Mesenchymal stem cell (in vitro differentiated cells and primary cell): ENCODE measurements around the gene AKAP13.

Source experiments
- DNase-seq: peaks from one replicate; pipeline ENCODE4 v3.0.0-alpha.2; 2013
- H2AFZ ChIP-seq: one replicate; pipeline ENCODE4 v1.6.1; 2013; ENCODE audit warnings: low read depth, mild to moderate bottlenecking, control low read depth, inconsistent platforms, low read length, moderate library complexity
- H2AK5ac ChIP-seq: 2 replicates; pipeline ENCODE4 v1.6.1; 2013; ENCODE audit warnings: low read length, moderate library complexity, mild to moderate bottlenecking, inconsistent platforms; ENCODE audit not compliant: severe bottlenecking
- H2BK120ac ChIP-seq: one replicate; pipeline ENCODE4 v1.6.1; 2013; ENCODE audit warnings: low read depth, mild to moderate bottlenecking, inconsistent platforms, low read length, moderate library complexity
- H2BK12ac ChIP-seq, 2 experiments: one replicate each; pipeline ENCODE4 v1.6.1; 2013; ENCODE audit warnings: inconsistent platforms in 2 of 2, low read length in 2 of 2, mild to moderate bottlenecking in 2 of 2, moderate library complexity in 2 of 2, control low read depth in 1 of 2
- H2BK15ac ChIP-seq: one replicate; pipeline ENCODE4 v1.6.1; 2013; ENCODE audit warnings: mild to moderate bottlenecking, low read depth, inconsistent platforms; ENCODE audit not compliant: poor library complexity, severe bottlenecking
- H2BK5ac ChIP-seq: 2 replicates; pipeline ENCODE4 v1.6.1; 2013; ENCODE audit warnings: low read depth, mild to moderate bottlenecking, low read length, control low read depth, inconsistent platforms; ENCODE audit not compliant: poor library complexity, severe bottlenecking
- H3K14ac ChIP-seq, 2 experiments: one replicate each; pipeline ENCODE4 v1.6.1; 2013; ENCODE audit warnings: inconsistent platforms in 2 of 2, low read length in 2 of 2, control low read depth in 1 of 2, mild to moderate bottlenecking in 1 of 2, moderate library complexity in 1 of 2
- H3K18ac ChIP-seq, 2 experiments: one replicate each; pipeline ENCODE4 v1.6.1; 2013; ENCODE audit warnings: inconsistent platforms in 2 of 2, low read length in 2 of 2, control low read depth in 1 of 2, low read depth in 1 of 2, mild to moderate bottlenecking in 1 of 2
- H3K23ac ChIP-seq, 2 experiments: one replicate each; pipeline ENCODE4 v1.6.1; 2013; ENCODE audit warnings: inconsistent platforms in 2 of 2, low read length in 2 of 2, mild to moderate bottlenecking in 2 of 2, moderate library complexity in 2 of 2, control low read depth in 1 of 2
- H3K27ac ChIP-seq: 2 replicates; pipeline ENCODE4 v1.5.1; 2013; ENCODE audit warnings: mild to moderate bottlenecking, moderate library complexity, low read length, control low read depth, inconsistent platforms; ENCODE audit not compliant: poor library complexity, severe bottlenecking
- H3K27me3 ChIP-seq, 2 experiments: 2 replicates each; pipeline versions ENCODE4 v1.6.1 to v1.7.0; 2013; ENCODE audit warnings: low read length in 2 of 2, mild to moderate bottlenecking in 2 of 2, moderate library complexity in 2 of 2, control low read depth in 1 of 2, inconsistent platforms in 1 of 2; ENCODE audit not compliant: control insufficient read depth in 1 of 2, insufficient read depth in 1 of 2
- H3K36me3 ChIP-seq, 2 experiments: 2 replicates each; pipeline versions ENCODE4 v1.6.1 to v1.7.0; 2013; ENCODE audit warnings: low read length in 2 of 2, control low read depth in 1 of 2, inconsistent platforms in 1 of 2, low read depth in 1 of 2, mild to moderate bottlenecking in 1 of 2; ENCODE audit not compliant: insufficient read depth in 2 of 2, control insufficient read depth in 1 of 2
- H3K4ac ChIP-seq, 2 experiments: one replicate each; pipeline ENCODE4 v1.6.1; 2013; ENCODE audit warnings: inconsistent platforms in 2 of 2, low read length in 2 of 2, mild to moderate bottlenecking in 2 of 2, moderate library complexity in 2 of 2, control low read depth in 1 of 2, low read depth in 1 of 2
- H3K4me1 ChIP-seq: 2 replicates; pipeline ENCODE4 v1.6.1; 2013; ENCODE audit warnings: low read depth, low read length, control low read depth; ENCODE audit not compliant: control insufficient read depth, insufficient read depth
- H3K4me2 ChIP-seq: 2 replicates; pipeline ENCODE4 v1.6.1; 2013; ENCODE audit warnings: low read length, mild to moderate bottlenecking, inconsistent platforms; ENCODE audit not compliant: poor library complexity, severe bottlenecking
- H3K4me3 ChIP-seq, 2 experiments: 2 replicates each; pipeline versions ENCODE4 v1.5.1 to v1.7.0; 2013; ENCODE audit warnings: low read length in 2 of 2, mild to moderate bottlenecking in 2 of 2, control low read depth in 1 of 2, low read depth in 1 of 2; ENCODE audit not compliant: insufficient read depth in 1 of 2
- H3K79me1 ChIP-seq: replicated peaks from 2 replicates; pipeline ENCODE4 v1.6.1; 2013; ENCODE audit warnings: mild to moderate bottlenecking, control low read depth, low read length, inconsistent platforms; ENCODE audit not compliant: poor library complexity, severe bottlenecking
- H3K9ac ChIP-seq: 2 replicates; pipeline ENCODE4 v1.7.0; 2013; ENCODE audit warnings: mild to moderate bottlenecking, low read length, moderate library complexity
- H3K9me3 ChIP-seq: 2 replicates; pipeline ENCODE4 v1.7.0; 2013; ENCODE audit warnings: mild to moderate bottlenecking, low read length; ENCODE audit not compliant: control insufficient read depth
- H4K8ac ChIP-seq: one replicate; pipeline ENCODE4 v1.6.1; 2013; ENCODE audit warnings: inconsistent platforms, mild to moderate bottlenecking, low read length, moderate library complexity
- H4K91ac ChIP-seq: one replicate; pipeline ENCODE4 v1.6.1; 2013; ENCODE audit warnings: mild to moderate bottlenecking, low read length, inconsistent platforms
- WGBS: methylation state at CpG from one replicate; pipeline ENCODE4 v1.1.7; 2013; ENCODE audit warnings: mixed read lengths; 5-methylcytosine and 5-hydroxymethylcytosine counted together

The AKAP13 gene

GRCh38 chr15:85394554-85395333 is 14.3 kb downstream of the AKAP13 start:
- H2BK12ac ChIP-seq = no peak overlapping the region

GRCh38 chr15:85396554-85396953 is 16.2 kb downstream of the AKAP13 start:
- Histone ChIP-seq H4K8ac (no peak overlapping the region), H3K79me1 (peaks cover 1% of the 10 kb centered on the region), H2BK15ac (no peak overlapping the region), H2BK12ac (no peak overlapping the region), H2BK5ac (no peak overlapping the region), H2BK120ac (no peak overlapping the region), H3K18ac (no peak overlapping the region), H3K27ac (no peak overlapping the region), H3K4me2 (no peak overlapping the region), H3K36me3 (peaks cover 0 to under 1% of the 10 kb centered on the region in 2 experiments), H3K23ac (no peak overlapping the region), H3K9ac (no peak overlapping the region), H3K4ac (no peak overlapping the region), H3K4me1 (peaks cover 2% of the 10 kb centered on the region), H4K91ac (no peak overlapping the region), H3K9me3 (no peaks in the 10 kb centered on the region), H3K4me3 (no peak overlapping the region), H2AFZ (no peak overlapping the region), H3K27me3 (no peaks in the 10 kb centered on the region), H2AK5ac (no peak overlapping the region), H3K14ac (no peak overlapping the region)
- peak; percentile 1 for DNase-seq
- no CpG with 5 or more reads among the region's 3 CpGs for WGBS

More at GRCh38 chr15:85394554-85395333, 14.3 kb downstream of the AKAP13 start:
- Histone ChIP-seq H3K4me1 (peaks cover 2% of the 10 kb centered on the region), H3K23ac (no peak overlapping the region), H2BK15ac (no peak overlapping the region), H3K79me1 (peaks cover 1% of the 10 kb centered on the region), H3K4me2 (no peak overlapping the region), H3K36me3 (peaks cover 0 to 3% of the 10 kb centered on the region in 2 experiments), H3K9me3 (no peaks in the 10 kb centered on the region), H2BK5ac (no peak overlapping the region), H2AK5ac (no peak overlapping the region), H3K18ac (no peak overlapping the region), H3K9ac (no peak overlapping the region), H3K14ac (no peak overlapping the region), H3K4me3 (no peak overlapping the region), H4K91ac (no peak overlapping the region), H3K27me3 (no peaks in the 10 kb centered on the region), H2BK120ac (no peak overlapping the region), H3K4ac (no peak overlapping the region), H3K27ac (no peak overlapping the region), H2AFZ (no peak overlapping the region), H4K8ac (no peak overlapping the region)
- no peak for DNase-seq
- WGBS = 100% methylated on average over 1 of the region's 2 CpGs

- H3K23ac ChIP-seq = no peak overlapping the region
- no peak overlapping the region for H2BK15ac ChIP-seq
- H2AK5ac ChIP-seq = no peak overlapping the region
- H3K4me3 ChIP-seq = no peak overlapping the region
- H2AFZ ChIP-seq = no peak overlapping the region
- H3K4ac ChIP-seq = no peak overlapping the region
- no peak overlapping the region for H2BK5ac ChIP-seq
- no peak overlapping the region for H3K9ac ChIP-seq
- DNase-seq = no peak
- H3K27ac ChIP-seq = no peak overlapping the region
- peaks cover 1% of the 10 kb centered on the region for H3K4me1 ChIP-seq
- H2BK120ac ChIP-seq = no peak overlapping the region
- no peak overlapping the region for H3K18ac ChIP-seq
- H4K8ac ChIP-seq = no peak overlapping the region
- no CpG with 5 or more reads among the region's 3 CpGs for WGBS
- peaks cover 1% of the 10 kb centered on the region for H3K79me1 ChIP-seq
- H3K27me3 ChIP-seq = no peaks in the 10 kb centered on the region
- no peaks in the 10 kb centered on the region for H3K9me3 ChIP-seq
- no peak overlapping the region for H2BK12ac ChIP-seq
- no peaks in the 10 kb centered on the region for H3K36me3 ChIP-seq
- H3K4me2 ChIP-seq = no peak overlapping the region
- no peak overlapping the region for H4K91ac ChIP-seq
- H3K14ac ChIP-seq = no peak overlapping the region
Observed at GRCh38 chr15:85397151-85397550, 16.7 kb downstream of the AKAP13 start.

GRCh38 chr15:85397926-85398325 is 17.5 kb downstream of the AKAP13 start:
- H3K27ac ChIP-seq = no peak overlapping the region
- no peak overlapping the region for H3K18ac ChIP-seq
- H3K4ac ChIP-seq = no peak overlapping the region
- no peak overlapping the region for H3K4me2 ChIP-seq
- no peaks in the 10 kb centered on the region for H3K36me3 ChIP-seq
- no peak overlapping the region for H2BK12ac ChIP-seq
- no peaks in the 10 kb centered on the region for H3K9me3 ChIP-seq
- DNase-seq = peak; percentile 3
- no peak overlapping the region for H2BK5ac ChIP-seq
- 100% methylated on average over 2 of the region's 3 CpGs for WGBS
- no peak overlapping the region for H3K23ac ChIP-seq
- no peak overlapping the region for H4K8ac ChIP-seq
- H3K14ac ChIP-seq = no peak overlapping the region
- H3K79me1 ChIP-seq = peaks cover 1% of the 10 kb centered on the region
- H2BK15ac ChIP-seq = no peak overlapping the region
- no peak overlapping the region for H2AK5ac ChIP-seq
- no peaks in the 10 kb centered on the region for H3K27me3 ChIP-seq
- H2BK120ac ChIP-seq = no peak overlapping the region
- no peak overlapping the region for H3K9ac ChIP-seq
- H2AFZ ChIP-seq = no peak overlapping the region
- H4K91ac ChIP-seq = no peak overlapping the region
- H3K4me3 ChIP-seq = no peak overlapping the region
- H3K4me1 ChIP-seq = peaks cover 1% of the 10 kb centered on the region
